Hippocampal formation (tissue), 2 donors: ENCODE measurements around the gene PROSER3.
"Not testable (repeated sequence)": the region's sequence is repeated elsewhere in the genome, so short reads cannot be mapped to it uniquely, and the experiment has no call there.

Experiments
- DNase-seq, 2 donors: peaks; one replicate each; lab custom pipeline; 2025; lab: John Stamatoyannopoulos, UW

The PROSER3 gene

DNA sequence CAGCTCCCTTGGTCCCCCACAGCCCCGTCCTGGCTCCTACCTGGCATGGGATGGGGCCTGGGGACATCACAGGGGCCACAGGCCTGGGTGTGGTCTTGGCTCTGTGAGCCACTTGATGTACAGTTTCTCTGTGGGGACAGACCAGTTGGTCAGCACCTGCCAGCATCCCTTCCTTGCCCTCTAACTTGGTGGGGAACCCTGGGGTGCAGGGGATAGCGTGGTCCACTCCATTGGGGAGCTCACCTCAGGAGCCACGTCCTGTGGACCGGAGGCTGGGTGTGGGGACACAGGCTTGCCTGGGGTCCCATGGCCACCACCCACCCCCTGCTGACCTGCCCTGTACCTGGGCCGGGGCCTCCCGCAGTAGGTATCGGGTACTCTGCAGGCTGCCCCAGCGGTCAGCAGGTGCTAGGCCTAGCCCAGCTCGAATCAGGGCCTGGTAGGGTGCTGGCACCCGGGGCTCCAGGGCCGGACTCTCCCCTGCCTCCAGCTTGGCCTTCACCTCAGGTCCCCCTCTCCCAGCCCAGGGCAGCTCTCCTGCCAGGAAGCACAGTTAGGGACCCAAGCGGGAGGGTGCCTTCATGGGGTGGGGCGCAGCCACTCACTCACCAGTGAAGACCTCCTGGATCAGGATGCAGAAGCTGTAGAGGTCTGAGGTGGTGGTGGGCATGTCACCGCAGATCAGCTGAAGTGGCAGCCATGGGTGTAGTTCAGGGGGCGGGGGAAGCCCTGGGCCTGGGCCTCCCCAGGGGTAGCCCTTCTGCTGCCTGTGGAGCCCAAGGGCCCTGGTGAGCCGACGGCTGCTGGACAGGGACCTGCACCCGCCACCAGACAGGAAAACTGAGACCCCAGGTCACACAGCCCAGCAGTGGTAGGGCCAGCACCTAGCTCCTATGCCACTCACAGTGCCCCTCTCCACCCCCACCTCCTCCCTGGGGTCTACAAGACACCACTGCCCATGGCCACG is 32.3 kb downstream of the PROSER3 start:
- no peak for DNase-seq

DNA sequence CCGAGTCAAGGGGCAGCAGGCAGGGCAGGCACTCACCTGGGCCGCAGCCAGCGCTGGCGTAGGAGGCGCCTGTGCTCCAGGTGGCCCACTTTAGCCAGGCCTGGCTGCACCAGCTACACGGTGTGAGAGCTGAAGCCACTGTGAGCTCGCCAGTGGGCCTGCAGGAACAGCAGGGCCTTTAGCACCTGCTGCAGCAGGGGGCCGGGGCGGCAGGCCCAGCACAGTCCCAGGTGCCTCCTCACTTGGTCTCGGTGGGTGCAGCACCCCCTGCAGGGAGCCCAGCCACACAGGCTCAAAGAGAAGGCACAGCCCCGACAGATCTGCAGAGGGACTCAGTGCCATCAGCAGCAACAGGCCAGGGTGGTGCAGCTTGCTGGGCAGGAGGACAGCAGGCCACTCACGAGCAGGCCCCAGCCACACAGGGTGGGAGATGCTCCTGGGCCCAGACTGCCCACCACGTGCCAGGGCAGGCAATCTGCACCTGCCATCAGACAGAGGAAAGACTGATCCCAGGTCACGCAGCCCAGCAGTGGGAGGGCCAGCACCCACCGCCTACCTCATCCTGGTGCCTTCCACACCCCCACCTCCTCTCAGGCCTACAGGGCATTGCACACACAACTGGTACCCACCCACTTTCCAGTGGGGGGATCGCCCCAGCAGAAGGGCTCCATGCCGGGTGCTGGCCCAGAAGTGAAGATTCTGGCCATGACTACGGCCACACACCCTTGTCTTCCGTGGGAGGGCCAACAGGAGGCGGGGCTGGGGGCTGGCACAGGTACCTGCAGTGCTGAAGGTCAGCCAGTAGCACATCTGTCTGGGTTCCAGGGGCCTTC is 33.2 kb downstream of the PROSER3 start:
- DNase-seq, result no peak

DNA sequence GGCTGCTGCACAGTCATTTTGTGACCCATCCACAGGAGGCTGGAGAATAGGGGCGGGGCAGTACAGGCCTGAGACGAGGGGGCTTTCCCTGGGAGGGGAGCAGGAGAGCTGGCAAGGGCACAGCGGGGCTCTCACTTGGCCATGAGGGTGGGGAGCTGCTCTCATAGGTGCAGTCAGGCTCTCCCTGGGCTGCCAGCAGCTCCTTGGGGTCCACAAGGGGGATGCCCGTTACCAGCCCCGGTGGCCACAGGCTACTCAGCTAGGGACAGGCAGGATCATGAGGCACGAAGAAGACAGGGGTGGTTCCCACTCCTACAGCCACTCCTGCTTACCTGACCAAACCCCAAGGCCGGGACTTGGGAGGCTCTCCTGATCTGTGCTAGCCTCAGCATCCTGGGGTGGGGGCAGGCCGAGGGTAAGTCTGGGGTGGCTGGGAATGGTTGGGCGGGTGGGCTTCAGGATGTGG is 33.9 kb downstream of the PROSER3 start:
- no peak for DNase-seq

DNA sequence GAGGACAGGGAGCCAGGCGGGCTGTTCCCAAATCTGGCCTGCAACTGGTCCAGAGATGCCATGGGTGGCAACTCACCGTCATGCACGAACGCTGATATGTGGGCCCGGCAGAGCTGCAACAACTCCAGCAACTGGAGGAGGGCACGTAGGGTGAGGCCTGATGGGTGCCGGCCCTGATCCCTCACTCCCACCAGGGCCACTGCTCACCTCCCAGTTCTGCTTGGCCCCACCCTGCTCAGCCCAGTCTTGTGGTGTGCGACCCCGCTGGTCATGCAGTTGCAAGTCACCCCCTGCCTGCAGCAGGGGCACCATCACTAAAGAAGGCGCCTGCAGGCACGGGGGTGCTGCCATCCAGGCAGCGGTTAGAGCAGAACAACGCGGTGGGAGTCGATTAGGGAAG is 34.3 kb downstream of the PROSER3 start:
- no peak for DNase-seq

DNA sequence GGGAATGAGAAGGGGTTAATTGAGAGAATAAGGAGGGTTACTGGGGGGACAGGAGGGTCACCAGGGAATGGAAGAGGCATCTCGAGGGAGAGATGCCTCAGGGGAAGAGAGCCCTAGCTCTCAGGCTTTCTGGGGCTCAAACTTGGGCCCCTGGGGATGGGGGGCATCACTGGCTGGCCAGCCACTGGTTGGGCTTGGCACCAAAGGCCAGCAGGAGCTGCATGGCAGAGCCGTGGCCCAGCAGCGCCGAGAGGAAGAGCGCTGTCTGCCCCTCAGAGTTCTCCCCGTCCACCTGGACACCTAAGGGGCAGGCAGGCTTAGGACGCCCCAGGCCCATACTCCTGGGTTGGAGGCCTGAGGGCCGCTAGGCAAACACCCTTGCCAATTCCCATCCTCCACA is 34.9 kb downstream of the PROSER3 start:
- no peak for DNase-seq

DNA sequence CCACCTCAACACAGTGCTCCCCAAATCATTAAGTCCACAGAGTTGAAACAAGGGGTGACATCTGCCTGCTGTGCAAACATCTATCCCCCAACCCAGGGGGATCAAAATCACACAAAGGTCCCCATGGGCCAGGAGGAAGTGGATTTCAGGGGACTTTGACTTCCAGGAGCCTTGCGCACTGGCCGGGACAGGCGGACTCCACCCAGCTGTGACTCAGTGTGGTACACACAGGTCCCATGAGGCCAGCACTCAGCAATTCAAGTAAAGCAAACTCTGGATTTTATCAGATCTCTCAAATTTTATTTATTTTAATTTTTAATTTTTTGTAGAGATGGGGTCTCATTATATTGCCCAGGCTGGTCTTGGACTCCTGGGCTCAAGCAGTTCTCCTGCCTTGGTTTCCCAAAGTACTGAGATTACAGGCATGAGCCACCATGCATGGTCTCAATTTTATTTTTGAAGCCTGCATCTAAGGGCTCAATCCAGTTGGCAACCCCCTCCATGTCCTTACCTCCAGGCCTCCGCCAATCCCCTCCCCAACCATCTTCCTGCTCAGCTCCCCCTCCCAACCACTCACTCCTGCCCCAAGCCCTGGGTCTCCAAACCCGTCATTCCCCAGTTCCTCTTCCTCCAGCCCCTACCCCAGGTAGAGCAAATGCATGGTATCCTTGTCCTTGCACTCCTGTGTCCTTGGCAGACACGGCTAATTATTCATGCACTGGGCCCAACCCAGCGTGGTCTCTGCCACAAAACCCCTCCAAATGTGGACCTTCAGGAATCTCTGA is 35.6 kb downstream of the PROSER3 start:
- no peak for DNase-seq

- DNase-seq, result not testable (repeated sequence)
These were observed 37.6 kb downstream of the PROSER3 start for GRCh38 chr19:35795564-35795963.

DNA sequence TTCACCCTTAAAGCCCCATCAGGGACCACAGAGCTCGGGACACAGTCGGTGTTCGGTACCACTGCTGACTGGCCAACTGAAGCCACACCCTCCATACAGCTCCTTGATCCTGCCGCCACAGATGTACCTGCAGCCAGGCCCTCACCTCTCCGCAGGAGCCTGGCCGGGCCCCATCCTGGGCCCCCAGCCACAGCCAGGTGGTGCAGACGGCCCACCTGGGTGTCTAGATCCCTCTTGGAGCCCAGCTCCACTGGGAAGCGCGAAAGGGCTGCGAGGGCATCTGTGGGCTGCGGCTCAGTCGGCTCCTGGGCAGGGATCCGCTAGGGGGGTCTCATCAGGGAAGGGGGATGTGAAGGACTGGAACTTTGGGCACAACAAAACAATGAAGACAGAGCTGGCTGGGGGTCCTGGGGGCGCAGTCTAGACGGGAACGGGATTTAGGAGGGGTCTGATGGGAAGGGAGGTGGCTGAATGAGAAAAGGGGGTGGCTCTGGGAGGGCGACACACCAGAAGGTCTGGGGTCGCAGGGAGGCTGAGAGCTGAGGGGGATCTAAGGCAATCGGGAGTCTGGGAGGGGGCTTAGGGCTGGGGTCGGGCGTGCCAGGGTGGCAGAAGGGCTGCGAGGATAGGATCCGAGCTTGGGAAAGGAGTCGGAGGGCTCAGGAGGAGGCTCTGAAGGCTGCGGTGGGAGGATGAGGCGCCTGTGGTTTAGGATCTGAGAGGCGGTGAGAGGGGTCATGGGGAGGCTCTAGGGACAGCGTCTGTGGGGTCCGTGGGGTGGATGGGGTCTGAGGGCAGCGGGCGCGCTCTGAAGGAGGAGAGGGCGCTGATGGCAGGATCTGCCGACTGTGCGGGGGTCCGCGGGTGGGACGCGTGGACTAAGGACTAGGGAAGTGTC is 38.9 kb downstream of the PROSER3 start:
- no peak for DNase-seq

DNA sequence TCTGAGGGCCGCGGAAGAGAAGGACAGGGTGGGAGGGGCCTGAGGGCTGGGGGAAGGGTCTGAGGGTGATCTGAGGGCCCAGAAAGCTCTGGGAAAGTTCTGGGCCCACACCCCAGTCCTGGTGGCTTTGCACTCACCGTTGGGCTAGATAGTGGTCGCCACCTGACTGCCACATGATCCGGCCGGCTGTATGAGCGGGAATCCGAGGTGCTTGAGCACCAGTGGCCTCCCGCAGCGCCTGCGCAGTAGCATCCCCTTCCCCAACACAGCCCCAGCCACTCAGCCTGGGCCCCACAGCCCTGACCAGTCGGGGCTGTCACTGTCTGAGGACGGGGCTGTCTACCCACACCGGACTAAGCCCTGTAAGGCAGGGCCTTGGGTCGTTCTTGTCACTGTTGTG is 39.7 kb downstream of the PROSER3 start:
- peak in 1 of 2 donors; percentile 7 for DNase-seq

DNA sequence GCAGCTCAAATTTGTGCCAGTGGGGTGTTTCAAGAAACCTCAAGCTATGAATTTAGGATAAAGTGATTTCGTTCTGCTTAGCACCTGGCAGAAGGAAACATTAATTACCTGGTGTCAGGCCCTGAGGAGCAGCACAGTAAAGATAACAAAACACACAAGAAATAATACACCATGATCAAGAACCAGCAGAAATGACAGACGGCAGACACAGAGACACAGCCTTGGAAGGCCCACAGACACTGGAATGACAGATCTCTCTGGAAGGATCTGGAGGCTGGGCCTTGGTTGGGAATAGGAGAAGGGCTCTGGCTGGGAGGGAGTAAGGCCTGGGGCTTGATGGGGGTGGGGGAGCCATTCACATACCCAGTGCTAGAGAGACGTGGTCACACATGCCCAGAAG is 43.9 kb downstream of the PROSER3 start:
- DNase-seq, result no peak

DNA sequence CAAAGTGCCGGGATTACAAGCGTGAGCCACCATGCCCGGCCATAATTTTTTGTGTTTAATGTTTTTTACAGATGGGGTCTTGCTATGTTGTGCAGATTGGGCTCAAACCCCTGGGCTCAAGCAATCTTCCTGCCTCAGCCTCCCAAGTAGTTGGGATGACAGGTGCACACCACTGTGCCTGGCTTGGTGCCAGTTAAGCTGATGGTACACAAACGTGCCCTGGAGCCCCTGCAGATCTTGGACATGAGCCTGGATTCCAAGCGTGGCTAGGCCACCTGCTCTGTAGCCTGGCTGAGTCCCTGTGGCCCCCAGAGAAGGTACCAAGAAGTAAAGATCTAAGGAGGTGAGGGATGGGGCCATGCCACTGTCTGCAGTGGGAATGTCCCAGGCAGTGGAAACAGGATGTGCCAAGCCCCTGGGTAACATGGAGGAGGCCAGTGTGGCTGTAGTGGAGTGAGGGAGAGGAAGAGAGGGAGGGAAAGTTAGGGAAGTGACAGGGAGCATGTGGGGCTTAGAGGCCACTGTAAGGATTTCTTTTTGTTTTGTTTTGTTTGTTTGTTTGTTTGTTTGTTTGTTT is 47.6 kb downstream of the PROSER3 start:
- DNase-seq, result no peak

DNA sequence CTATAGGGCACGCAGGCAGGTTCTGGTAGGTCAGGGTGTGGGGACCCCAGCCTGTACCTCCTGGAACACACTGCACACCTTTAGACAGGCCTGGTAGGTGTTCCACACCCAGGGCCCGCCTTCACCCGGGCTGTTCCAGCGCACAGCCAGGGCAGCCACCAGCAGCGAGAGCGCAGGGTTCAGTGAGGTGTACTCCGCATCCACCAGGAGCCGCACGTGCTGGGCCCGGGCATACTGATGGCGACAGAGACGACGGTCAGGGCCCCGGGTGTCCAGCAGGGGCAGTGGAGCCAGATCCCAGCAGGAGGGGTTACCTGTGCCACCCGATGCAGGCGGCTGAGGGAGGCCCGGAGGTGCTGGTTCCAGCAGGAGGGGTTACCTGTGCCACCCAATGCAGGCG is 48.6 kb downstream of the PROSER3 start:
- DNase-seq, result no peak

DNA sequence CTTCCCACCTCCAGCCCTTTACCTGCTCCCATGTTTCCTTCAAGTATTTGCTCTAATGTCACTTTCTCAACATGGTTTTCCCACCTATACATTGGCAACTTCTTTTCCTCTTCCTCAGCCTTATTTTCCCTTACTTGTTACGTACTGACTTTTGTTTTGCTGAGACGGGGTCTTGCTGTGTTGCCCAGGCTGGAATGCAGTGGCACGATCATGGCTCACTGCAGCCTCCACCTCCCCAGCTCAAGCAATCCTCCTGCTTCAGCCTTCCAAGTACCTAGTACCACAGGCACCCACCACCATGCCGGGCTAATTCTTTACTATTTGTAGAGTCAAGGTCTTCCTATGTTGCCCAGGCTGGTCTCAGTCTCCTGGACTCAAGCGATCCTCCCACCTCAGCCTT is 49.7 kb downstream of the PROSER3 start:
- no peak for DNase-seq

- DNase-seq, result no peak
These were observed 53.6 kb downstream of the PROSER3 start for GRCh38 chr19:35811317-35812219.

DNA sequence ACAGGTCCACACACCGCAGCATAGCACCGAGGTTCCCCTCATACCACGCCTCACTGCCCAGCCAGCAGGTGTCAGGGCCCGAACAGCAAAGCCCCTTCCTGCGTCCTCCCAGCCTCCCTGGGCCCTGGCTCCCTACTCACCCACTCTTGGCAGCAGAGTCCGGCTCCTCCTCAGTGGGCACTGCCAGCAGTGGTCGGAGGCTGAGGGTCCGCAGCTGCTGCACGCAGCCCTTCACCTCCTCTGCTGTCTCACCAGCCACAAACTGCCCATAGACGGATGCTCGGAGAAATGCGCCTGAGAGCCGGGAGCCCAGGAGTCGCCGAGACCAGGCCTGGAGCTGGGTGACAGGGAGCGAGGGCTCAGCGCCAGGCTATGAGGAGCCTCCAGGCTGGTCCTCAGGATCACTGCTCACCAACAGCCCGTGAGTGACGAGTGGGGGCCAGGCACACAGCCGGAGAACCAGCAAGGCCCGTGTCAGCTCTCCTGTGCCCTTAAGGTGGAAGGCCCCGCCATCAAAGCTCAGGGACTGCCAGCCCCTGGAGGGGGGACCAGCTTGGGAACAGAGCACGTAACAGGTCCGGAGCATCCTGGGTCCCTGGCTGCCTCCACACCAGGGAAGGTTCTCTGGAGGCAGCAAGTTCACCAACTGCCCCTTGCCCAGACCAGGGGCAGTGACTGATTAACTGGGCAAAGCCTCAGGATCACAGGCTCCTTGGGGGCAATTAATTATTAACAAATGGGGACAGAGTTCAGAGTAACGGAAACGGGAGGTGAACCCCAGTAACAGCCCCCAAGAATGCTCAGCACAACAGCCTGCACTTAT is 54.5 kb downstream of the PROSER3 start, which contains the start of gene PRODH2:
PRODH2 (minus strand) TSS at position 626 of the 823 bp plus-strand sequence; CDS start at position 586, 40 bp downstream.
- DNase-seq, result no peak

DNA sequence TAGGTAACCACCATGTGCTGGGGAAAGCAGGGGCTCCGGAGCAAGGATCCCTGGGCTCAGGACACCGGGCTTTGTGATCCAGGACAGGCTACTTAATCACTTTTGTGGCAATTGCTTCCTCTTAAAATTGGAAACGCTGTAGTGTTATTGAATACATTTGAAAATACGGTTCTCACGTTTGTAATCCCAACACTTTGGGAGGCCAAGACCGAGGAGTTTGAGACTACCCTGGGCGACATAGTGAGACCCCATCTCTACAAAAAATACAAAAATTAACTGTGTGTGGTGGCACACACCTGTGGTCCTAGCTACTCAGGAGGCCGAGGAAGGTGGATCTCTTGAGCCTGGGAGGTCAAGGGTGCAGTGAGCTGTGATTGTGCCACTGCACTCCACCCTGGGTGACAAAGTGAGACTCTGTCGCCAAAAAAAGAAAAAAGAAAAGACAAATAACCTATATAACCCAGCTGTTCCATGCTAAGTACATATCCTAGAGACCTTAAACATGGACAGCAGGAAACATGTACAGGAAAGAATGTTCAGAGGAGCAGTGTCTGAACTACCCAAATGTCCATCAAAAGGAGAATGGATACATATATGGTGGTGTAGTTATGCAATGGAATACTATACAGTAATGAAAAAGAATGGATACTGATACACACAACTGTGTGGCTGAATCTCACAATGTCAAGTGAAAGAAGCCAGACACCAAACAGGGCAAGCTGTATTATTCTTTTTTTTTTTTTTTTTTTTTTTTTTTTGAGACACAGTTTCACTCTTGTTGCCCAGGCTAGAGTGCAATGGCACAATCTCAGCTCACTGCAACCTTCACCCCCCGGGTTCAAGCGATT is 55.3 kb downstream of the PROSER3 start:
- no peak for DNase-seq

GRCh38 chr19:35816262-35816661 is 58.3 kb downstream of the PROSER3 start:
- DNase-seq, result no peak
